Measurements from ENCODE around the gene ZSWIM9.

The ZSWIM9 gene

DNA sequence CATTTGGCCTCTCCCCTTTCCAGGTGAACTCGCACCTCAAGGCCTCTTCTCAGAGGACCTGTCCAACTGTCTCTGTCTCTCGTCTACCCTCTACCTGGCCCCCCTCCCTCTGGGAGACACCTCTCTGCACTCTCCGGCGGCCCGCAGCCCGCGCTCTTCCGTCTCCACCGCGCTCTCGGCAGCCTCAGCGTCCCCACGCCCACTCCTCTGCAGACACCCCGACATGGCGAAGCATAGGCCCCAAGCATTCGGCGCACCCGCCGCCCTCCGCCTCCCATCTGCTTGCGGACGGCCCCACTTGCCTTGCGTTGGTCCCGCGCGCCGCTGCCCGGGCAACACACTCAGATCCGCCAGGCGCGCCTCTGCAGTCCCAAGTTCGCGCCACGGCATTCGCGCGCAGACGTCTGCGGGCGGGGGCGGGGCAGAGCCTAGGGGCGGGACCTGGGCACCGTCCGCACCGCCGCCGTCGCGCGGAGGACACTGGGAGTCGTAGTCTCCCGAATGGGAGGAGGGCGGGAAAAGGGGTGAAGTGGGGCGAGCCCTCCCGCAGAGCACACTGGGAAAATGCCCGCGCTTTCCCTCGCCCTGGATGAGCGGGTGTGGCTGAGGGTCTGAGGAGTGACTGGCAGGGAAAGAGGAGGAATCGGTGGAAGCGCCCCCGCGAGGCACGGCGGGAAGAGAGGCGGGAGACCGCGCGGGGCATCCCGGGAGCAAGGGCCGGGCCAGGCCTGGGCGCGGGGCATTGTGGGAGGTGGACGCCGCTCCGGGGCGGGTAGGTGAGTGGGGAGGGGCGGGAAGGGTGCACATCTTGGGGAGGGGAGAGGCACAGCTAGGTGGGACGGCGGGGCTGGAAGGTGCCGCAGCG is at the start of gene ZSWIM9, which contains the start of gene LIG1:
Gene ZSWIM9 (plus strand): TSS at position 742 of the 865 bp plus-strand sequence. CDS start 1,123 bp downstream, outside the sequence.
Gene LIG1 (minus strand): TSS at position 406 of the 865 bp plus-strand sequence. CDS start 4,778 bp downstream, outside the sequence.
- peak; percentile 79 for DNase-seq (ENCODE audit: low read depth)

DNA sequence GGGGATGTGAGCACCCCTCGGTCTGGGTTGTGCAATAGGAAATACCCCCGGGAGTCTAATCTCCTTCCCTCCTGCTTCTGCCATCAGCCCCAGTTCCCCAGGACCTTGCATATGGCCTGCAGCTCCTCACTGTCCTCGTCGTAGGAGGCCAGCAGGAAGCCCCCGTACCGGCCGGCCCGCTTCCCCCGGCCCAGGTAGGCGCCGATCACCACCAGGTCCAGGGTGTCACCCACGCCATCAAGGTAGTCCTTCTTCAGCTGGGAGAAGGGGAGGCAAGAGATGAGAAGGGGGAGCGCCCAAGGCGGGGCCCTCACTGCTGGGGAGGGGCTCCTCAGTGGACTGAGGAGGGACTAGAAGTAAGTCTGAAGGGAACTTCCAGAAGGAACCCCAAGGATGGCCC is 49.4 kb upstream of the ZSWIM9 start:
- no peak for DNase-seq (ENCODE audit: low read depth)

DNA sequence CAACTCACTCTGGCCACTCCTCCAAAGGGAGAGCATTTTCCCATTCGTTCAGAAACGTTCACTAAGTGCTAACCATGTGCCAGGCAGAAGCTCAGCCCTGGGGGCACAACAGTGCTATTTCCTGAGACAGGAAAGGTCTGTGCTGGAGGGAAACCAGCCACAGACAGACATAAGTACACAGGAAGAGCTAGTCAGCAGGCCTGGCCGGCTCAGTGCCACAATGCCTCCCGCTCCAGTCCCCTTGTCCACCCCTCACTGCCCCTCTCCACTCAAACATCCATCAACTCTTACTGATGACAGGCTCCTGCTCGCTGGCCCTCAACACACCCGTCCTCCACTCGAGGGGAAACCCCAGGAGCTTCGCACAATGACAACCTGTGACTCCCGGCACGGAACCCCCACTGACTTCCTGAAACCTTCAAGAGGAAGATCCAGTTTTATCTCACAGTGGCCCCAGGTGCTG is 48.5 kb upstream of the ZSWIM9 start:
- DNase-seq (ENCODE audit: low read depth): no peak

DNA sequence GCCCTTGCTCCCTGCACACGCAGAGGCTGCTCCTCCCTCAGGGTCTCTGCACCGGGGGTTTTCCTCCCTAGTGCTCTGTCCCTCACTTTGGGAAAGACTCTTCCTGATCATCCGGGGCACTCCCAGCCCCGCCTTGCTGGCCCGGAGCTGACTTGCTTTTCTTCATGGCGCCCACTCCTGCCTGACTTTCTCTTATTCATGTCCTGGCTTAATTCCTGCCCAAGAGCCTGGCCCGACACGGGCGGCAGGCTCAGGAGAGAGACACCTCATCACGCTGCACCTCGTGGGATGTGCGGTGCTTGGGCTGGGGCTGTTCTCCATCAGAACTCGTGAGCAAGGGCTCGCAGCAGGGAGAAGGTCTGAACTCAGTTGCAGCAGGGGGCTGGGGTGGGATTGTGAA is 48.1 kb upstream of the ZSWIM9 start:
- no peak for DNase-seq (ENCODE audit: low read depth)

DNA sequence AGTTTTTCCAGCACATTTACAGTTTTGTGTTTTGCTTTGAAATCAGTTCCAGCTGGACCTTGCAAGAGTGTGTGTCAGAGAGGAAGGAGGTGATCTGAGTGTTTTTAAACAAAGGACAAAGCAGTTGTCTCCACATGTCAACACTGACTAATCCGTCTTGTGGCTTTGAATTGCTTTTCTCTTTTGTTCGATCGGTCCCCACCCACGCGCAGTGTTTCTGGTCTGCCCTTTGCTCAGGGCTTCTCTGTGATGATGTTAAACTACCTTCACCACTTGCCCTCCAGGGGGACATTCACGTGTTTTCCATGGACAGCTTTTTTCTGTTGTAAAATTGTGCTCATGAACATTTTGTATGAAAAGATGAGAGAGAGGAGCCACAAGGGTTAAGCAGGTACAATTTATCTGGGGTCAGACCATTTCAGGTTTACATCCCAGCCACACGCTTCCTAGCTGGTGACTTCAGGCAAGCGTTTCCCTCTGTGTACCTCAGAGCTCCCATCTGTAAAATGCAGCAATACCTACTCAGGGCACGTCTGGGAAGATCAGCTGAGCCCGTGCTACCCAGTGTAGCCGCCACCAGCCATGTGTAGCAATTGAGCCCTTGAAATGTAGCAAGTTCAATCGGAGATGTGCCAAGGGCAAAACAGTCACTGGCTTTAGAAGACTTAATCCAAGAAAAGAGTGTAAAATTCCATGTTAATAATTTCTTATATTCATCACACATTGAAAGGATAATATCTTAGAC is 46.4 kb upstream of the ZSWIM9 start:
- DNase-seq (ENCODE audit: low read depth): no peak

- no peak for DNase-seq (ENCODE audit: low read depth)
These were observed 42.9 kb upstream of the ZSWIM9 start for GRCh38 chr19:48127561-48127960.

GRCh38 chr19:48133094-48133493 is 37.4 kb upstream of the ZSWIM9 start:
- DNase-seq (ENCODE audit: low read depth): no peak

- no peak for DNase-seq (ENCODE audit: low read depth)
These were observed 35.1 kb upstream of the ZSWIM9 start for GRCh38 chr19:48135411-48135810.

- no peak for DNase-seq (ENCODE audit: low read depth)
These were observed 33.9 kb upstream of the ZSWIM9 start for GRCh38 chr19:48136547-48136946.

DNA sequence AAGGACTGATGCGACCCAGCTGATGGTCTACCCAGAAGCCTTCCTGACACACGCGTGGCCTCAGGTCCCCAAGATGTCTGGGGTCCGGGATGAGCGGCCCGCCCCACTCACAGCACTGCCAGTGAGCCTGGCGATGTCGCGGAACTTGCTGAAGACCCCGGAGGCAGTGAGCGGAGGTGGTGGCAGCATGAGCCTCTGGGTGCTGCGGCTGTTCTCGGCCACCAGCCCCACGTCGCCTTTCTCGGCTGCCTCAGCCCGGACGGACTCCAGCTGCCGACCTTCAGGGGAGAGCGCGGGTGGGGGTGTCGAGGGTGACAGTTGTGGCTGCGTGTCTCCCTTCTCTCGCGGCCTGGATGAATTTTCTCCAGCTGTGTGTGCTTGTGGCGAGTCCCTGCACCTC is 33.1 kb upstream of the ZSWIM9 start:
- no peak for DNase-seq (ENCODE audit: low read depth)

GRCh38 chr19:48139053-48139452 is 31.4 kb upstream of the ZSWIM9 start:
- no peak for DNase-seq (ENCODE audit: low read depth)

GRCh38 chr19:48147597-48148175 is 22.8 kb upstream of the ZSWIM9 start:
- no peak for DNase-seq (ENCODE audit: low read depth)

DNA sequence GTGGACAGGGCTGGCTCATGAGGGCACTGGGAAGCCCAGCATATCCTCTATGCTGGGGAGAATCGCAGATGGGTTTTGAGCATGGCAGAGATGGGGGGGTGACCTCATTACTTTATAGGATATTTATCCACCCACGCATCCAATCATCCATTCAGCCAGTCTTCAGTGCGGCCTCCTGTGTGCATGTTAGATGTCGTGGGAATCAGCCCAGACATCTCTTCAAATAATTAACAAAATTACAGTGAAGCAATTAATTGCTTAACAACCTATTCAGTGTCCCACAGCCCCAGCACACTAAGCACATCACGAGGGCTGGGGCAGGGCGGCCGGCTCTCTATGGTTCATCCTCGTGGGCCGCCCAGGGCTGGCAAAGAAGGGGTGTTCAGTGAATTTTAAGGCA is 21.9 kb upstream of the ZSWIM9 start:
- DNase-seq (ENCODE audit: low read depth): no peak

- DNase-seq (ENCODE audit: low read depth): no peak
These were observed 21.1 kb upstream of the ZSWIM9 start for GRCh38 chr19:48149430-48149829.

DNA sequence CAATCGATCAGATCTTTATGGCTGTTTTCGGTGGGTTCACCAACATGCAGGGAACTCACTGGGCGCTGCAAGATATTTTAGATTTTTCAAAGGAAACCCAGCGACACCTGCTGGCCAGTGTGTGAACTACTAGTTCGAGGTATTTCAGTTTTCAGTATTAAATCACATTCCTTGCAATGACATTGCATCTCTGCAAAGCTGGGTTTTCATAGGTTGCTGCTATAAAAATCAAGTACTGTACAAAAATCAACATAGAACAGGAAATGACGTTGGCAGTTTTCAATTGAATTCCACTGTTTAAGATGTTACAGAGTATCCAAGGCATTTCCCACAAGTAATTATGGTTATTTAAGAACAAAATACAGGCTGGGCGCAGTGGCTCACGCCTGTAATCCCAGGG is 17.9 kb upstream of the ZSWIM9 start:
- DNase-seq (ENCODE audit: low read depth): peak; percentile 60

DNA sequence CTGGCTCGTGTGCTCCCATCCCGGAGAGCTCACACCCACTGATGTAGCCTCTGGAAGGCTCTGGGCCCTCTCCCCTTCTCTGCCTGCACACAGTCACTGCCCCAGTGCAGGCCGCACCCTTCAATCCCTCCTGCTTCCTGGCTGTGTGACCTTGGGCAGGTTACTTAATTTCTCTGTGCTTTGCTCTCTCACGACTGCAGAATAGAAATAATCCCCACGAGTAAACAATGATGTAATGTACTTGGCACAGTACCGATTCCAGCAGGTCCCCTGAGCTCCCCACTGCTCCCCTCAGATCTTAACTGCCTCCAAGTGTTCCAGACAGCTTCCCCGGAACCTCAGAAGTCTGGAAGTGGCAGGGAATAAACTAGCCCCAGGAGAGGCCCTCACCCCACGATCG is 16.5 kb upstream of the ZSWIM9 start:
- no peak for DNase-seq (ENCODE audit: low read depth)

DNA sequence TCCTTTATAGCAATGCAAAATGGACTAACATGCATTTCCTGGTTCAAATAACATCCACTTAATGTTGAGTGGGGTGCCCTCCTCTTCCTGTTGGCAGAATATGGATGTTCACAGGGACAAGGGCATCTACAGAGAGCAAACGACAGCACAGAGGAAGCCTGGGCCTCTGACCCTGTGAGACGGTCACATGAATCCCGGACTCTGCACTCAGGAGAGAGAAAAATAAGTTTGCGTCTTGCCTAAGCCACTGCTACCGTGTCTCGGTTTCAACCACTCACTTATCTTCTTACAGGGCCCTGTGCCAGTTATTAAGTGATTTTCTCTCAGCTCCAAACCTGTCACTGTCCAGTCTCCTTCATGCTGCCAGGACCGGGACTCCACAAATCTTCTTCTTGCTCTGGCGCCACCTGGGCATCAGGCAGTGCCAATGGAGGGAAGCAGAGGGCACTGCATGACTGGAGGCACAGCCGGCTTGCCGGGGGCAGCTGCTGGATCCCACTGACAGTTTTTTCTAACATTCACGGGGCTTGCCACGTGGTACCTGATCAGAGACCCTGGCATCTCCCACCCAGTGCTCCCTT is 12.2 kb upstream of the ZSWIM9 start:
- no peak for DNase-seq (ENCODE audit: low read depth)

GRCh38 chr19:48168689-48169088 is 1.8 kb upstream of the ZSWIM9 start:
- no peak for DNase-seq (ENCODE audit: low read depth)

GRCh38 chr19:48169578-48169938 is 922 bp upstream of the ZSWIM9 start:
- peak; percentile 89 for DNase-seq (ENCODE audit: low read depth)

- DNase-seq (ENCODE audit: low read depth): no peak
These were observed 402 bp downstream of the ZSWIM9 start for GRCh38 chr19:48170817-48171347.

DNA sequence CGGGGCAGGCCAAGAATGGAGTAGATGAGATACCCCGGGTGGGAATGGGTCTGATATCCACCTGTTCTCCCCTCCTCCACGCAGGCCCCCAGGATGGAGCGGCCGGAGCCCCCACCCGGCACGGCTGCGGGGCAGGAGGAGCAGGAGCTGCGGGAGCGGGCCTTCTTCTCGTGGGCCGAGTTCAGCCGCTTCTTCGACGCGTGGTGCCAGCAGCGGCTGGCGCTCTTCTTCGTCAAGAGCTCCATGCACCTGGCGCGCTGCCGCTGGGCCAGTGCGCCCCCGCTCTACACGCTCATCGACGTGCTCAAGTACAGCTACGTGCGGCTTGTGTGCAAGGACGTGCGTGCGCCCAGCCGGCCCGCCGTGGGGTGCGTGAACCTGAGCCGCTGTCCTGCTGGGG is 1.2 kb downstream of the ZSWIM9 start:
- DNase-seq (ENCODE audit: low read depth): no peak

GRCh38 chr19:48174445-48175030 is 4.1 kb downstream of the ZSWIM9 start:
- DNase-seq (ENCODE audit: low read depth): no peak
